Ascending aorta (tissue), 2 donors: ENCODE results near the gene PDE3A. TPM values are rescaled to one million over a fixed set of nuclear protein-coding genes. Genes with fewer than 3 reads are reported as not detected.
"Not testable (repeated sequence)": the region's sequence is repeated elsewhere in the genome, so short reads cannot be mapped to it uniquely, and the experiment has no call there.

ENCODE experiments used
- DNase-seq, 2 donors: peaks; one replicate each; pipeline ENCODE4 v3.0.0-alpha.2; 2019; ENCODE audit warnings: low spot score in 2 of 2
- H3K27ac ChIP-seq, 2 donors: fragments of 200-600 bp; sonication (generic); one replicate each; pipeline ENCODE4 v1.5.1; 2016 to 2017; ENCODE audit warnings: mild to moderate bottlenecking in 1 of 2
- H3K27me3 ChIP-seq: fragments of 200-600 bp; sonication (generic); one replicate; pipeline ENCODE4 v1.5.1; 2017
- H3K36me3 ChIP-seq, 2 donors: fragments of 200-600 bp; sonication (generic); one replicate each; pipeline ENCODE4 v1.5.1; 2016
- H3K4me1 ChIP-seq, 2 donors: fragments of 200-600 bp; sonication (generic); one replicate each; pipeline ENCODE4 v1.5.1; 2016 to 2017; ENCODE audit warnings: mild to moderate bottlenecking in 1 of 2
- H3K4me3 ChIP-seq, 2 donors: fragments of 200-600 bp; sonication (generic); one replicate each; pipeline ENCODE4 v1.5.1; 2016 to 2017; ENCODE audit warnings: mild to moderate bottlenecking in 1 of 2
- H3K9me3 ChIP-seq, 2 donors: fragments of 200-600 bp; sonication (generic); one replicate each; pipeline ENCODE4 v1.5.1; 2016
- CTCF ChIP-seq, 3 experiments: fragments of 200-600 bp in 2 of 3; fragments of 450-650 bp in 1 of 3; sonication (generic) in 2 of 3; IDR thresholded peaks; one replicate each; pipeline ENCODE4 v1.5.1; 2016 to 2019; ENCODE audit warnings: antibody characterized with exemption in 3 of 3, mild to moderate bottlenecking in 1 of 3, moderate library complexity in 1 of 3
- intact Hi-C: fragments of 100-400 bp; cut with DNase I; formaldehyde crosslinking; loops from one replicate; pipeline ENCODE4 v1.15.1; 2023
- total RNA-seq: library from RNA; depleted of rRNA; stranded (reverse); fragments of >200 nt; gene quantifications from one replicate; pipeline ENCODE4 v1.1.0, GENCODE V29; 2016

The PDE3A gene
- total RNA-seq, 1 donor from 2014 or later = 33.7 TPM

- H3K27me3 ChIP-seq = no peaks in the 10 kb centered on the region
- no peaks in the 10 kb centered on the region for H3K9me3 ChIP-seq
- H3K27ac ChIP-seq = peak overlapping the region; percentile 92 to 98
- TF ChIP-seq CTCF (IDR thresholded peaks at IDR 0.05) = no peak
- peak overlapping the region in 1 of 2 donors; percentile 94 for H3K4me3 ChIP-seq
- intact Hi-C loops = loop anchor here (10.0 kb wide), 2 partner anchors 461 to 721 kb away; no protein-coding TSS in a partner anchor
- no peak for DNase-seq
- H3K36me3 ChIP-seq = no peaks in the 10 kb centered on the region
- peaks cover 0 to 24% of the 10 kb centered on the region in 2 donors for H3K4me1 ChIP-seq
These were observed 7.2 kb downstream of the PDE3A start for GRCh38 chr12:20375560-20375959.

- Histone ChIP-seq H3K9me3 (no peaks in the 10 kb centered on the region), H3K4me1 (peaks cover 0 to 28% of the 10 kb centered on the region in 2 donors), H3K27ac (peak overlapping the region; percentile 2 to 92), H3K27me3 (no peaks in the 10 kb centered on the region), H3K4me3 (peak overlapping the region in 1 of 2 donors; percentile 94), H3K36me3 (no peaks in the 10 kb centered on the region)
- no peak for DNase-seq
- peak; percentile 16 to 37 (median 21) for TF ChIP-seq CTCF (IDR thresholded peaks at IDR 0.05)
- intact Hi-C loops = loop anchor here (10.0 kb wide), 2 partner anchors 462 to 722 kb away; no protein-coding TSS in a partner anchor
These were observed 8.6 kb downstream of the PDE3A start for GRCh38 chr12:20376984-20377383.

GRCh38 chr12:20377750-20378149 lies 9.4 kb downstream of the PDE3A start:
- H3K9me3 ChIP-seq = no peaks in the 10 kb centered on the region
- intact Hi-C loops = loop anchor here (10.0 kb wide), 2 partner anchors 463 to 723 kb away; no protein-coding TSS in a partner anchor
- H3K27me3 ChIP-seq = no peaks in the 10 kb centered on the region
- H3K4me3 ChIP-seq = peak overlapping the region in 1 of 2 donors; percentile 10
- no peaks in the 10 kb centered on the region for H3K36me3 ChIP-seq
- H3K4me1 ChIP-seq = peaks cover 0 to 30% of the 10 kb centered on the region in 2 donors
- no peak for DNase-seq
- no peak for TF ChIP-seq CTCF (IDR thresholded peaks at IDR 0.05)
- peak overlapping the region; percentile 27 to 59 for H3K27ac ChIP-seq

GRCh38 chr12:20382117-20382516 lies 13.8 kb downstream of the PDE3A start:
- intact Hi-C loops = loop anchor here (10.0 kb wide), 1 partner anchor 53 kb away; no protein-coding TSS in a partner anchor
- Histone ChIP-seq H3K36me3 (no peaks in the 10 kb centered on the region), H3K27me3 (no peaks in the 10 kb centered on the region), H3K4me3 (peak overlapping the region in 1 of 2 donors; percentile 20), H3K9me3 (no peaks in the 10 kb centered on the region), H3K4me1 (peaks cover 0 to 23% of the 10 kb centered on the region in 2 donors), H3K27ac (peak overlapping the region; percentile 29 to 59)
- DNase-seq = no peak
- no peak for TF ChIP-seq CTCF (IDR thresholded peaks at IDR 0.05)

- no peaks in the 10 kb centered on the region for H3K27me3 ChIP-seq
- TF ChIP-seq CTCF (IDR thresholded peaks at IDR 0.05) = no peak
- peak overlapping the region; percentile 52 to 57 for H3K27ac ChIP-seq
- intact Hi-C loops = loop anchor here (10.0 kb wide), 1 partner anchor 51 kb away; no protein-coding TSS in a partner anchor
- no peaks in the 10 kb centered on the region for H3K36me3 ChIP-seq
- DNase-seq = no peak
- H3K4me3 ChIP-seq = peak overlapping the region in 1 of 2 donors; percentile 30
- no peaks in the 10 kb centered on the region for H3K9me3 ChIP-seq
- peaks cover 0 to 8% of the 10 kb centered on the region in 2 donors for H3K4me1 ChIP-seq
These were observed 15.3 kb downstream of the PDE3A start for GRCh38 chr12:20383612-20384011.

GRCh38 chr12:20384836-20385235 lies 16.5 kb downstream of the PDE3A start:
- not testable (repeated sequence) for DNase-seq, H3K36me3 ChIP-seq, H3K4me3 ChIP-seq, H3K27me3 ChIP-seq, H3K9me3 ChIP-seq, H3K27ac ChIP-seq
- peaks cover 0 to 15% of the 10 kb centered on the region in 2 donors for H3K4me1 ChIP-seq
- intact Hi-C loops = loop anchor here (10.0 kb wide), 1 partner anchor 50 kb away; no protein-coding TSS in a partner anchor
